GM19463 (cell line): ENCODE data around the gene RYR3.

Experiments used
- ATAC-seq: cut with Tn5 transposase; IDR thresholded peaks from one replicate; pipeline ENCODE4 v1.9.1; 2021; ENCODE audit warnings: mild to moderate bottlenecking, moderate library complexity; ENCODE audit not compliant: unreplicated experiment

RYR3 gene

GRCh38 chr15:33698126-33698525, 387.4 kb downstream of the RYR3 start:
- no peak for ATAC-seq

- ATAC-seq: no peak
Observed at GRCh38 chr15:33699145-33699544, 388.4 kb downstream of the RYR3 start.

GRCh38 chr15:33699691-33700447, 389.1 kb downstream of the RYR3 start:
- ATAC-seq: no peak

GRCh38 chr15:33700695-33701303, 390.0 kb downstream of the RYR3 start:
- ATAC-seq: peak; percentile 63

- no peak for ATAC-seq
Observed at GRCh38 chr15:33701304-33701696, 390.5 kb downstream of the RYR3 start.

- ATAC-seq: no peak
Observed at GRCh38 chr15:33706173-33706572, 395.4 kb downstream of the RYR3 start.

GRCh38 chr15:33710748-33711147, 400.0 kb downstream of the RYR3 start:
- ATAC-seq: no peak

GRCh38 chr15:33716025-33716424, 405.3 kb downstream of the RYR3 start:
- no peak for ATAC-seq

- ATAC-seq: no peak
Observed at GRCh38 chr15:33720952-33721351, 410.2 kb downstream of the RYR3 start.

- ATAC-seq: peak; percentile 96
Observed at GRCh38 chr15:33722005-33722672, 411.4 kb downstream of the RYR3 start.

GRCh38 chr15:33722673-33723015, 411.9 kb downstream of the RYR3 start:
- ATAC-seq: no peak

- ATAC-seq: no peak
Observed at GRCh38 chr15:33724321-33725036, 413.7 kb downstream of the RYR3 start.

GRCh38 chr15:33729653-33730052, 418.9 kb downstream of the RYR3 start:
- no peak for ATAC-seq

GRCh38 chr15:33730815-33731214, 420.0 kb downstream of the RYR3 start:
- peak; percentile 65 for ATAC-seq

- no peak for ATAC-seq
Observed at GRCh38 chr15:33735143-33735542, 424.4 kb downstream of the RYR3 start.

GRCh38 chr15:33735637-33736247, 425.0 kb downstream of the RYR3 start:
- ATAC-seq: no peak

- no peak for ATAC-seq
Observed at GRCh38 chr15:33737687-33738601, 427.2 kb downstream of the RYR3 start.

- ATAC-seq: no peak
Observed at GRCh38 chr15:33738941-33739664, 428.3 kb downstream of the RYR3 start.

GRCh38 chr15:33742306-33742705, 431.5 kb downstream of the RYR3 start:
- no peak for ATAC-seq
